22Rv1 (cell line): ENCODE data around the gene OR2AJ1.

Experiments
- H3K27ac ChIP-seq: fragments of 450-650 bp; 2 replicates; pipeline ENCODE4 v1.5.1; 2017
- ZFX ChIP-seq: fragments of 450-650 bp; IDR thresholded peaks from 2 replicates; pipeline ENCODE4 v1.6.1; 2017; ENCODE audit warnings: antibody characterized with exemption, borderline replicate concordance
- TF ChIP-seq, protein P1 (sequence below): fragments of 450-650 bp; IDR thresholded peaks from 2 replicates; pipeline ENCODE4 v1.5.1; 2017; ENCODE audit warnings: mild to moderate bottlenecking

Gene OR2AJ1

DNA sequence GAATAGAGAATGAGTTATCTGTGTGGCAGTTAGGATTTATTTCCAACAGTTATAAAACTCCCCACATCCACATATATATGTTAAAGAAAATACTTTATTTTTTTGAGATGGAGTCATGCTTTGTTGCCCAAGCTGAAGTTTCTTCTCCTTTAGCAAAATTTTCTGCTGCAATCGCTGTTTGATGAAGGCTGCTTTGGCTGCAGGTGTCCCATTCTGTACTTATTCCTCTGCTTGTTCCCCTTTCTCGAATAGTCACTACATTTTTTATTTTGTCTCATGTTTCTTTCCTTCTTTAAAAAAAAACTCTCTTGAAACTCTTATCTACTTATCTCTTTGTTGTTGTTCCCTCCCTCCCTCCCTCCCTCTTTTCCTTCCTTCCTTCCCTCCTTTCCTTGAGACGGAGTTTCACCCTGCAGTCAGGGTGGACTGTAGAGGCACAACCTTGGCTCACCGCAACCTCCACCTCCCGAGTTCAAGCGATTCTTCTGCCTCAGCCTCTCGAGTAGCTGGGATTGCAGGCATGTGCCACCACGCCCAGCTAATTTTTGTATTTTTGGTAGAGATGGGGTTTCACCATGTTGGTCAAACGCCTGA is 18.7 kb upstream of the OR2AJ1 start:
- TF ChIP-seq, protein P1, sequence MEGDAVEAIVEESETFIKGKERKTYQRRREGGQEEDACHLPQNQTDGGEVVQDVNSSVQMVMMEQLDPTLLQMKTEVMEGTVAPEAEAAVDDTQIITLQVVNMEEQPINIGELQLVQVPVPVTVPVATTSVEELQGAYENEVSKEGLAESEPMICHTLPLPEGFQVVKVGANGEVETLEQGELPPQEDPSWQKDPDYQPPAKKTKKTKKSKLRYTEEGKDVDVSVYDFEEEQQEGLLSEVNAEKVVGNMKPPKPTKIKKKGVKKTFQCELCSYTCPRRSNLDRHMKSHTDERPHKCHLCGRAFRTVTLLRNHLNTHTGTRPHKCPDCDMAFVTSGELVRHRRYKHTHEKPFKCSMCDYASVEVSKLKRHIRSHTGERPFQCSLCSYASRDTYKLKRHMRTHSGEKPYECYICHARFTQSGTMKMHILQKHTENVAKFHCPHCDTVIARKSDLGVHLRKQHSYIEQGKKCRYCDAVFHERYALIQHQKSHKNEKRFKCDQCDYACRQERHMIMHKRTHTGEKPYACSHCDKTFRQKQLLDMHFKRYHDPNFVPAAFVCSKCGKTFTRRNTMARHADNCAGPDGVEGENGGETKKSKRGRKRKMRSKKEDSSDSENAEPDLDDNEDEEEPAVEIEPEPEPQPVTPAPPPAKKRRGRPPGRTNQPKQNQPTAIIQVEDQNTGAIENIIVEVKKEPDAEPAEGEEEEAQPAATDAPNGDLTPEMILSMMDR, result no peak
- no peak for TF ChIP-seq ZFX
- no peak overlapping the region for H3K27ac ChIP-seq

DNA sequence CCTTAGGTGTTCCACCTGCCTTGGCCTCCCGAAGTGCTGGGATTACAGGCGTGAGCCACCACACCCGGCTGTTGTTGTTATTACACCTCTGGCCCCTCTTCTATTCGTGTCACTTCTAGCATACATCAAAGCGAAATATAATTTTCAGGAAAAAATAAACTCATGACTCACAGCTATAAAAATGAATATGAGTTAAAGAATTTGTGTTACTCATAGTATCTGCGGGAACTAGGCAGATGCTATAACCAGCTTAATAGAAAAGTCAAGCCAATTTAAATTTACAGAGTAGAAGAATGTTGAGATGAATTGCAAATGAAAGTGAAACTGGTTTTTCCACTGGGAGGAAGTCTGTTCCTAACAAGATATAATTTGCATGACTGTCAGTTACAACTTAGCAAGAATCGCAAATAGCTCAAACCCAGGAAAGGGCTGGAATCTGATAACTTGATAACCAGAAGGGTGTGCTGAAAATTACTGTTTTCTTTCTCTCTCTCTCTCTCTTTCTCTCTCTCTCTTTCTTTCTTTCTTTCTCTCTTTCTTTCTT is 18.1 kb upstream of the OR2AJ1 start:
- H3K27ac ChIP-seq, result no peak overlapping the region
- TF ChIP-seq, protein P1, result no peak
- TF ChIP-seq ZFX, result no peak

DNA sequence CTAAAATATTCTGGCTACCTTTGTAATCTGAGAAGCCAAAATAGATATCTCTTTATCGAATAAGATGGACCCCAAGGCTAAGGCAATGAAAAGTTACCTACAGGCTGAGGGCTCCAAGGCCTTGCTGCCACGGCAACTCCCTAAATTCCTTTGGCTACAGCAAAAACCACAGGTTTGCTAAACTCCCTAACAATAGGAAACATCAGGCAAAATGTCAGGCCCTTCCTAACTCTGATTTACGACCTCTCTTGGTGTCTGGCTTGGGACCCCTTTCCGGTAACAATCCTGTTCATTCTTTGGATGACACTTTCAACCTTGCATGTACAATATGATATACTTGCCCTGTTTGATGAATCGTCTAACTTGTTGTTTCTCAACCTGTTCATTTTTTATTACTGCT is 15.9 kb upstream of the OR2AJ1 start:
- H3K27ac ChIP-seq, result no peak overlapping the region
- no peak for TF ChIP-seq ZFX
- TF ChIP-seq, protein P1, result no peak

DNA sequence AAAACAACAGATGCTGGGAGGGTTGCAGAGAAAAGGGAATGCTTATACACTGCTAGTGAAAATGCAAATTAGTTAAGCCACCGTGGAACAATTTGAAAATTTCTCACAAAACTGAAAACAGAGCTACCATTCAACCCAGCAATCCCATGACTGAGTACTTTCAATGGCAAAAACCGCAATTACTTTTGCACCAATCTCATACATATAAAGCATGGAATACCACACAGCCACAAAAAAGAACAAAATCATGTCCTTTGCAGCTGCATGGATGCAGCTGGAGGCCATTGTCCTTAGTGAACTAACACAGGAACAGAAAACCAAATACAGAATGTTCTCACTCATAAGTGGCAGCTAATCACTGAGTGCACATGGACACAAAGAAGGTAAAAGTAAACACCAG is 10.9 kb upstream of the OR2AJ1 start:
- H3K27ac ChIP-seq, result no peak overlapping the region
- no peak for TF ChIP-seq ZFX
- TF ChIP-seq, protein P1, result no peak

DNA sequence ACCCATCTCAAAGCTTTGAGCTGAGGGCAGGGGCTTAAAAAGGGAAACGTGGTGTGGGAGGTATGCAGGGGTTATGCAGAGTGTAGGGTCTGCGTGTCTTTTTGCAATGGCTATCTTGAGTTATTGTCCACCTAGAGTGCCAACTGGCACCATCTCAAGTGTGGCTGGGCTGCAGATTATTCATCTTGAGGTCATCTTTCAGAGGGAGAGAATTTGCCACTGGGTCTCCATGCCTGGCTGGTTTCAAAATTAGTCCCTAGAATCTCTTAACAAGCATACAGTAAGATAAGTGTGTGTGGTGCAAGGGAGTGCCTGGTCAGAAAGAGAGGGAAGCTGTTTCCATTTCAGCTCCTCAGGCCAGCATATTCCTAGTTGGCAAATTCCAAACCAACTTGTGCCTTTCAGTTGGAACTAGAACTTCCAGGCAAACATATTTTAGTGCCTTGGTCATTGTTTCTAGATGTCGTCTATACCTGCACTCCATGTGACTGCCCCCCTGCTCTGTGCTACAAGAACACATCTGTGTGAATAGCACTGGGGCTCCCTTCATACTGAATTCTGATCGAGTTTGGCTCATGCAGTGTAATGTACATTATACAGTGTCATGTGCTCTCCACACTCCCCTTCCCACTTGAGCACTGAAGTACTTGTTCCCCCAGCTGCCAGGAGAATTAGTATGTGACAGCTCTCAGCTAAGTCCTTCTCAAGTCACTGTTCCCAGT is 9.6 kb upstream of the OR2AJ1 start:
- H3K27ac ChIP-seq, result no peak overlapping the region
- TF ChIP-seq, protein P1, result no peak
- no peak for TF ChIP-seq ZFX

DNA sequence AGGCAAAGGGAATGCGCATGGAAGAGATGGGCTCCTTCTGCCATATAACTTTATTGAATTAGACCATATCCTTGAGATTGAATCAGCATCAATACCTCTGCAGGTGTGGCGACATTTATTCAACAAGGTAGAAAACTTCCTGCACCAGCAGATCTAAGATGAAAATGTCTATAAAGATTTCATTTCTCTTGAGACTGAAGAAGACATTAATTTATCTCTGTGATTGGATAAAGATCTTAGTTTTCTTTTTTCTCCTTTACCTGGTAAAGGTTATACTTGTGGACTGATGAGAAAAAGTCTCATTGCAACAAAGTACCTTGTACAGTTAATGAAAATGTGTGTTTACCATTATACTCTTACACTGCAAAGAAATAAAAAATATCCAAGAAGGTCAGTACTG is 4.7 kb upstream of the OR2AJ1 start, which contains the start of gene OR2T8:
Gene OR2T8, plus strand, starts transcription at position 301 of the 400 bp plus-strand sequence. CDS start 766 bp downstream, outside the sequence.
- H3K27ac ChIP-seq, result no peak within 1 kb of the TSS
- TF ChIP-seq, protein P1, result no peak
- no peak for TF ChIP-seq ZFX

DNA sequence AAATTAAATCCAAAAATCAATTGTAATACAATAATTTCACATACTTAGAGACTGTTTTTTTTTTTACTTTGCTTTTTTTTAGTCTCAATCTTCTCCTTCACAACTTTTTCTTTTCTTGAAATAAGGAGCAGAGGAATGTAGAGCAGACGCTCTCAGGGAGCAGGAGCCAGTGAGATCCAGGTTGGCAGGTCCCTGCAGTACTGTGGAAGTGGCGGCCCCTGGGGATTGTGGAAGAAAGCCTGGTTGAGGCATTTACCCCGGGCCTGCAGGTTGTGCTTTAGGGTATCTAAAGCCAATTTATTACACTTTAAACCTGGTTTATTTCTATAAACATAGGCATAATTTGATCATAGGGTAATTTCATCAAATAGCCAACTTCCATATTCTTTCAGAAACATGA is 748 bp upstream of the OR2AJ1 start:
- no peak for TF ChIP-seq ZFX
- TF ChIP-seq, protein P1, result no peak

More for the DNA sequence above, 748 bp upstream of the OR2AJ1 start:
- no peak overlapping the region for H3K27ac ChIP-seq
